ENCODE measurements around the gene PLTP. TPM values are rescaled to one million over a fixed set of nuclear protein-coding genes. Genes with fewer than 3 reads are reported as not detected.

PLTP gene
- total and polyA plus RNA-seq, 2 of the 13 experiments (the other 11 are each of a cell fraction or from before 2014, with no cell fraction given) = 16.9 to 28.6 TPM

DNA sequence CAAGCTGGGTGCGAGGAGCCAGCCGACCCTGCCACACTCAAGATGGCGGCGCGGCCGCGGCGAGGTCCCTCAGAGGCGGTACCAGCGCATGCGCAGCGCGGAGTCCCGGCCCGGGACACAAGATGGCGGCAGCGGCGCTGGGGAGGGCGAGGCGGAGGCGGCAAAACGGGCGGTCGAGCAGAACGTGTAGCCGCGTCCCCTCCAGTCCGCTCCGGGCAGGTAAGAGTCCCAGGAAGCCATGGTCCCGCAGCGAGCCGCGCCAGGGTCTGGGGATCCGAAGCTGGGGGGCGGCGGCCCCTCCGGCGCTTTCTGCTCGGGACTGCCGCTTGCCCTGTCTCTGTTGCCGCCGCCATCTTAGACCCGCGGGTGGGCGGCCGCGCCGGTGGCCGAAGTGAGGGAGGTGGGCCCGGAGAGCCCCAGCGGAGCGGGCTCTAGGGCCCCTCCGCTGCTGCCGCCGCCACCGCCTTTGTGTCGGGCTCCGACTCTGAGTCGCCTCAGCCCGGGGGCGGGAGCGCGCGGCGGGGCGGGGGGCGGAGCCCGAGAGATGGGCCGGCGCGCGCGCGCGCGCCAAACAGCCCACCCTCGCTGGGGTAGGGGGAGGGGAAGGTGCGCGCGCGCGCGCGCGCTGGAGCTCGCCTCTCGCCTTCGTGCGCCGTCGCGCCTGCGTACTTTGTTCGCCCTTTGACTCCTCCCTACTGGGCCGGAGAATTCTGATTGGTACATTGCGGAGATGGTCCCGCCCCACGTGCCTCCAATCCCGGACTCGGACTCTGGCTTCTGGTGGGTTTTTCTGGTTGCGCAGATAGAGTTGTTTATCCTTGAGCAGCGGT lies 22.8 kb upstream of the PLTP start, which contains the start of gene PCIF1 (continued):
- TF ChIP-seq ZNF251 (CRISPR knock-in tag; IDR thresholded peaks at IDR 0.05) (peak; percentile 91; the same call in 1 of the 2 replicates), ETV6 (CRISPR knock-in tag; conservative IDR thresholded peaks at IDR 0.05) (peak; percentile 93), ZNF329 (CRISPR knock-in tag; IDR thresholded peaks at IDR 0.05; ENCODE audit: low read depth) (peak; percentile 85; the same call in 1 of the 2 replicates), MTA1 (CRISPR knock-in tag; IDR thresholded peaks at IDR 0.05; ENCODE audit: borderline replicate concordance) (peak; percentile 75; the same call in 1 of the 2 replicates), ZNF20 (CRISPR knock-in tag; IDR thresholded peaks at IDR 0.05) (no peak), HNRNPL (IDR thresholded peaks at IDR 0.05; ENCODE audit: low read depth, low read length) (peak; percentile 58; the same call in 1 of the 2 replicates), ZSCAN20 (CRISPR knock-in tag; IDR thresholded peaks at IDR 0.05; ENCODE audit: borderline replicate concordance) (peak; percentile 94; the same call in 1 of the 2 replicates), TP53 (CRISPR knock-in tag; conservative IDR thresholded peaks at IDR 0.05) (no peak; the same call in 1 of the 2 replicates), ZNF614 (CRISPR knock-in tag; IDR thresholded peaks at IDR 0.05; ENCODE audit: borderline replicate concordance) (peak; percentile 90; the same call in 1 of the 2 replicates), TMF1 (CRISPR knock-in tag; IDR thresholded peaks at IDR 0.05; ENCODE audit: low read depth) (peak; percentile 89)
- TF ChIP-seq, protein P1, sequence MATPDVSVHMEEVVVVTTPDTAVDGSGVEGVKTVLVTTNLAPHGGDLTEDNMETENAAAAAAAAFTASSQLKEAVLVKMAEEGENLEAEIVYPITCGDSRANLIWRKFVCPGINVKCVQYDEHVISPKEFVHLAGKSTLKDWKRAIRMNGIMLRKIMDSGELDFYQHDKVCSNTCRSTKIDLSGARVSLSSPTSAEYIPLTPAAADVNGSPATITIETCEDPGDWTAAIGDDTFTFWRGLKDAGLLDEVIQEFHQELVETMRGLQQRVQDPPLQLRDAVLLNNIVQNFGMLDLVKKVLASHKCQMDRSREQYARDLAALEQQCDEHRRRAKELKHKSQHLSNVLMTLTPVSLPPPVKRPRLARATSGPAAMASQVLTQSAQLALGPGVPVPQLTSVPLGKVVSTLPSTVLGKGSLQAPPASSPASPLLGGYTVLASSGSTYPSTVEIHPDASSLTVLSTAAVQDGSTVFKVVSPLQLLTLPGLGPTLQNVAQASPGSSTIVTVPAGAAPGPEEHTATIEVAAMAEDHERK (CRISPR knock-in tag; IDR thresholded peaks at IDR 0.05; ENCODE audit: low read depth) = peak; percentile 66; the same call in 1 of the 2 replicates
- TF ChIP-seq, protein P2, sequence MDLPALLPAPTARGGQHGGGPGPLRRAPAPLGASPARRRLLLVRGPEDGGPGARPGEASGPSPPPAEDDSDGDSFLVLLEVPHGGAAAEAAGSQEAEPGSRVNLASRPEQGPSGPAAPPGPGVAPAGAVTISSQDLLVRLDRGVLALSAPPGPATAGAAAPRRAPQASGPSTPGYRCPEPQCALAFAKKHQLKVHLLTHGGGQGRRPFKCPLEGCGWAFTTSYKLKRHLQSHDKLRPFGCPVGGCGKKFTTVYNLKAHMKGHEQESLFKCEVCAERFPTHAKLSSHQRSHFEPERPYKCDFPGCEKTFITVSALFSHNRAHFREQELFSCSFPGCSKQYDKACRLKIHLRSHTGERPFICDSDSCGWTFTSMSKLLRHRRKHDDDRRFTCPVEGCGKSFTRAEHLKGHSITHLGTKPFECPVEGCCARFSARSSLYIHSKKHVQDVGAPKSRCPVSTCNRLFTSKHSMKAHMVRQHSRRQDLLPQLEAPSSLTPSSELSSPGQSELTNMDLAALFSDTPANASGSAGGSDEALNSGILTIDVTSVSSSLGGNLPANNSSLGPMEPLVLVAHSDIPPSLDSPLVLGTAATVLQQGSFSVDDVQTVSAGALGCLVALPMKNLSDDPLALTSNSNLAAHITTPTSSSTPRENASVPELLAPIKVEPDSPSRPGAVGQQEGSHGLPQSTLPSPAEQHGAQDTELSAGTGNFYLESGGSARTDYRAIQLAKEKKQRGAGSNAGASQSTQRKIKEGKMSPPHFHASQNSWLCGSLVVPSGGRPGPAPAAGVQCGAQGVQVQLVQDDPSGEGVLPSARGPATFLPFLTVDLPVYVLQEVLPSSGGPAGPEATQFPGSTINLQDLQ (CRISPR knock-in tag; IDR thresholded peaks at IDR 0.05) = peak; percentile 60; the same call in 1 of the 2 replicates
- TF ChIP-seq, protein P3, sequence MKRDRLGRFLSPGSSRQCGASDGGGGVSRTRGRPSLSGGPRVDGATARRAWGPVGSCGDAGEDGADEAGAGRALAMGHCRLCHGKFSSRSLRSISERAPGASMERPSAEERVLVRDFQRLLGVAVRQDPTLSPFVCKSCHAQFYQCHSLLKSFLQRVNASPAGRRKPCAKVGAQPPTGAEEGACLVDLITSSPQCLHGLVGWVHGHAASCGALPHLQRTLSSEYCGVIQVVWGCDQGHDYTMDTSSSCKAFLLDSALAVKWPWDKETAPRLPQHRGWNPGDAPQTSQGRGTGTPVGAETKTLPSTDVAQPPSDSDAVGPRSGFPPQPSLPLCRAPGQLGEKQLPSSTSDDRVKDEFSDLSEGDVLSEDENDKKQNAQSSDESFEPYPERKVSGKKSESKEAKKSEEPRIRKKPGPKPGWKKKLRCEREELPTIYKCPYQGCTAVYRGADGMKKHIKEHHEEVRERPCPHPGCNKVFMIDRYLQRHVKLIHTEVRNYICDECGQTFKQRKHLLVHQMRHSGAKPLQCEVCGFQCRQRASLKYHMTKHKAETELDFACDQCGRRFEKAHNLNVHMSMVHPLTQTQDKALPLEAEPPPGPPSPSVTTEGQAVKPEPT (CRISPR knock-in tag; IDR thresholded peaks at IDR 0.05; ENCODE audit: low read depth) = peak; percentile 71; the same call in 1 of the 2 replicates
- TF ChIP-seq, protein P4, sequence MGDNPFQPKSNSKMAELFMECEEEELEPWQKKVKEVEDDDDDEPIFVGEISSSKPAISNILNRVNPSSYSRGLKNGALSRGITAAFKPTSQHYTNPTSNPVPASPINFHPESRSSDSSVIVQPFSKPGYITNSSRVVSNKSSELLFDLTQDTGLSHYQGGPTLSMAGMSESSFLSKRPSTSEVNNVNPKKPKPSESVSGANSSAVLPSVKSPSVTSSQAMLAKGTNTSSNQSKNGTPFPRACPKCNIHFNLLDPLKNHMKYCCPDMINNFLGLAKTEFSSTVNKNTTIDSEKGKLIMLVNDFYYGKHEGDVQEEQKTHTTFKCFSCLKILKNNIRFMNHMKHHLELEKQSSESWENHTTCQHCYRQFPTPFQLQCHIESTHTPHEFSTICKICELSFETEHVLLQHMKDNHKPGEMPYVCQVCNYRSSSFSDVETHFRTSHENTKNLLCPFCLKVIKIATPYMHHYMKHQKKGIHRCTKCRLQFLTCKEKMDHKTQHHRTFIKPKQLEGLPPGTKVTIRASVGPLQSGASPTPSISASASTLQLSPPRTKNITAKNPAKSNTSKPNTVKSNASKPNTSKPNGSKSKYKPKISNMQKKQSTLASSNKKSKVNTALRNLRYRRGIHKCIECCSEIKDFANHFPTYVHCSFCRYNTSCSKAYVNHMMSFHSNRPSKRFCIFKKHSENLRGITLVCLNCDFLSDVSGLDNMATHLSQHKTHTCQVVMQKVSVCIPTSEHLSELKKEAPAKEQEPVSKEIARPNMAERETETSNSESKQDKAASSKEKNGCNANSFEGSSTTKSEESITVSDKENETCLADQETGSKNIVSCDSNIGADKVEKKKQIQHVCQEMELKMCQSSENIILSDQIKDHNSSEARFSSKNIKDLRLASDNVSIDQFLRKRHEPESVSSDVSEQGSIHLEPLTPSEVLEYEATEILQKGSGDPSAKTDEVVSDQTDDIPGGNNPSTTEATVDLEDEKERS (CRISPR knock-in tag; IDR thresholded peaks at IDR 0.05) = 0 out of 2 replicates have a peak, but pooled peaks have one; percentile 62
- TF ChIP-seq, protein P5, sequence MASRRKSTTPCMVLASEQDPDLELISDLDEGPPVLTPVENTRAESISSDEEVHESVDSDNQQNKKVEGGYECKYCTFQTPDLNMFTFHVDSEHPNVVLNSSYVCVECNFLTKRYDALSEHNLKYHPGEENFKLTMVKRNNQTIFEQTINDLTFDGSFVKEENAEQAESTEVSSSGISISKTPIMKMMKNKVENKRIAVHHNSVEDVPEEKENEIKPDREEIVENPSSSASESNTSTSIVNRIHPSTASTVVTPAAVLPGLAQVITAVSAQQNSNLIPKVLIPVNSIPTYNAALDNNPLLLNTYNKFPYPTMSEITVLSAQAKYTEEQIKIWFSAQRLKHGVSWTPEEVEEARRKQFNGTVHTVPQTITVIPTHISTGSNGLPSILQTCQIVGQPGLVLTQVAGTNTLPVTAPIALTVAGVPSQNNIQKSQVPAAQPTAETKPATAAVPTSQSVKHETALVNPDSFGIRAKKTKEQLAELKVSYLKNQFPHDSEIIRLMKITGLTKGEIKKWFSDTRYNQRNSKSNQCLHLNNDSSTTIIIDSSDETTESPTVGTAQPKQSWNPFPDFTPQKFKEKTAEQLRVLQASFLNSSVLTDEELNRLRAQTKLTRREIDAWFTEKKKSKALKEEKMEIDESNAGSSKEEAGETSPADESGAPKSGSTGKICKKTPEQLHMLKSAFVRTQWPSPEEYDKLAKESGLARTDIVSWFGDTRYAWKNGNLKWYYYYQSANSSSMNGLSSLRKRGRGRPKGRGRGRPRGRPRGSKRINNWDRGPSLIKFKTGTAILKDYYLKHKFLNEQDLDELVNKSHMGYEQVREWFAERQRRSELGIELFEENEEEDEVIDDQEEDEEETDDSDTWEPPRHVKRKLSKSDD (CRISPR knock-in tag; IDR thresholded peaks at IDR 0.05; ENCODE audit: low read depth) = peak; percentile 97

Data from HepG2 (cell line).